Ovary (tissue), 9 donors: ENCODE data around the gene UBE2L5. TPM values are rescaled to one million over a fixed set of nuclear protein-coding genes. Genes with fewer than 3 reads are reported as not detected.

Source experiments
- DNase-seq, 5 donors: peaks; one replicate each; pipeline ENCODE4 v3.0.0-alpha.2; 2019 to 2020
- H3K27ac ChIP-seq, 2 donors: fragments of 200-600 bp; one replicate each; pipeline versions ENCODE4 v1.5.1 to v1.8.0; 2019 to 2022
- H3K27me3 ChIP-seq: fragments of 200-600 bp; one replicate; pipeline ENCODE4 v1.8.0; 2022
- H3K36me3 ChIP-seq: fragments of 200-600 bp; sonication (generic); one replicate; pipeline ENCODE4 v1.5.1; 2019
- H3K4me1 ChIP-seq: one replicate; pipeline ENCODE4 v1.8.1; 2013; ENCODE audit warnings: mild to moderate bottlenecking, moderate library complexity; ENCODE audit not compliant: insufficient read depth
- H3K4me3 ChIP-seq: fragments of 200-600 bp; sonication (generic); one replicate; pipeline ENCODE4 v1.5.1; 2017
- H3K9me3 ChIP-seq, 2 donors: fragments of 200-600 bp in 1 of 2; sonication (generic) in 1 of 2; one replicate each; pipeline versions ENCODE4 v1.5.1 to v1.8.1; 2013 to 2019; ENCODE audit warnings: mild to moderate bottlenecking in 1 of 2, moderate library complexity in 1 of 2
- EP300 ChIP-seq: sonication (generic); formaldehyde crosslinking; IDR thresholded peaks from one replicate; pipeline ENCODE4 v1.6.1; 2017; ENCODE audit warnings: antibody characterized with exemption
- POLR2A ChIP-seq: fragments of 450-650 bp; IDR thresholded peaks from one replicate; pipeline ENCODE4 v1.6.1; 2017; ENCODE audit warnings: antibody characterized with exemption, mild to moderate bottlenecking, moderate library complexity
- WGBS, 3 donors: extraction: QIAGEN DNeasy Blood & Tissue Kit in 1 of 3; methylation state at CpG; one replicate each; pipeline versions ENCODE4 v1.1.5 to v1.1.7; 2013 to 2017; 5-methylcytosine and 5-hydroxymethylcytosine counted together
- intact Hi-C, 4 donors: fragments of 100-400 bp; cut with DNase I; formaldehyde crosslinking; loops; one replicate each; pipeline versions ENCODE4 v1.11.0 to v1.15.1; 2022 to 2023
- polyA plus RNA-seq, 2 donors: library from polyadenylated mRNA; stranded (reverse); fragments of 200-250 nt in 1 of 2; fragments of 350-450 nt in 1 of 2; fragmentation: Illumina TruSeq in 1 of 2; extraction: RNeasy Lipid Tissue Mini Kit (QIAGEN cat#74804) in 1 of 2; gene quantifications; one replicate each; pipeline ENCODE4 v1.2.3, GENCODE V29; 2013 to 2014
- total RNA-seq, 7 donors: library from RNA; depleted of rRNA in 2 of 7; stranded (reverse); fragments of >200 nt in 2 of 7; fragmentation: NEBNext Ultra II Directional in 3 of 7; extraction: Animal tissue kit (Norgen Biotek cat#: 25700) in 3 of 7; gene quantifications; one replicate each; pipeline versions ENCODE4 v1.1.0 to v1.2.4, GENCODE V29; 2016 to 2023
- TF ChIP-seq, protein P1 (sequence below), 3 donors: fragments of 450-650 bp in 2 of 3; fragments of 200-600 bp in 1 of 3; IDR thresholded peaks; one replicate each; pipeline versions ENCODE4 v1.5.1 to v1.8.0; 2016 to 2022; ENCODE audit warnings: antibody characterized with exemption in 3 of 3, mild to moderate bottlenecking in 1 of 3
- donor health status: DM: no; HTN: no; CAD: no; lungs with moderate emphysema.
- donor health status: DM: no; HTN: no; CAD: no.
- donor health status: Bipolar disorder and iron deficiency.
- donor health status: DM: yes; HTN: yes; CAD: no.
- donor health status: DM: no; HTN: no; CAD: no.
- donor health status: DM: yes; HTN: yes; CAD: no.

UBE2L5 gene
- total and polyA plus RNA-seq, 9 donors = 0.11 to 0.48 (median 0.15) TPM; not detected in 6

DNA sequence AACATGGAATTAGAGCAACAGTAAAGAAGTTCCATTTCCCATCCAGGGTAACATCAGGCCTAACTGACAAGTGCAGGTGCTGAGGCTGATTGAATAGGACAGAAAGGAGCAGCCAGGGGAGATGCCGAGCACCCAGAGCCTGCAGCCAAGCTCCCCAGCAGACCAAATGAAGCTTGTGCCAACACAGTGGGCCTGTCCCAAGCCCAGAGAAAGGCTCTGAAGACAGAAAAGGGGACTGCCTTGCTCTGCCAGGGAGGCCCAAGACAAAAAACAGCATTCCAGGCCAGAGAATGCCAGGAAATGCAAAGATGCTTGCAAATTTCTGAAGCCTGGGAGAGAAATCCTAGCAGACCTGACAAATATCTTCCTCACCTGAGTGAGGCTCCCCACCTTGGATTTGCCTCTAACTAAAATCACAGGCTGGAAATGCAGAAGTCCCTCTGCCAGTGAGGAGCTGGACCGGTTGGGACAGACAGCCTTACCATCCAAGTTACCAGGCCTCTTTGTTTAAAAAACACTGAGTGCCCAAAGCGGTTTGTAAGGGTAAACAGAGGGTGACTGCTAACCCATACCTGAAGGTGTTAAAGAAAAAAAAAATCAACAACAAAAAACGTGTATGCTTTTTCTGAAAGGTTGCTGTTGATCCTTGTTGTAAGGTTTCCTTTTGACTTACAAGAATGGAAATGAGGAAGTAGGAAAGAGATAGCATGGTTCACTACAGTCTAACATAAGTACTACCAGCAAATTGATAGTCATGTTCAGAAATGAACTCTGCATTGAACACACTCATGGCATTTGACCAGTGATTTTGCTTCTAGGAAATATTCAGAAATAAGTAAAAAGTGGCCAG lies 55.3 kb downstream of the UBE2L5 start:
- H3K36me3 ChIP-seq = no peaks in the 10 kb centered on the region
- H3K4me1 ChIP-seq = no peaks in the 10 kb centered on the region
- no peaks in the 10 kb centered on the region for H3K27me3 ChIP-seq
- no peak overlapping the region for H3K4me3 ChIP-seq
- H3K27ac ChIP-seq = no peak overlapping the region
- 77 to 82% (median 79%) methylated on average over 4 of the region's 4 CpGs for WGBS, 3 donors
- TF ChIP-seq EP300 (no peak), POLR2A (no peak)
- TF ChIP-seq, protein P1, sequence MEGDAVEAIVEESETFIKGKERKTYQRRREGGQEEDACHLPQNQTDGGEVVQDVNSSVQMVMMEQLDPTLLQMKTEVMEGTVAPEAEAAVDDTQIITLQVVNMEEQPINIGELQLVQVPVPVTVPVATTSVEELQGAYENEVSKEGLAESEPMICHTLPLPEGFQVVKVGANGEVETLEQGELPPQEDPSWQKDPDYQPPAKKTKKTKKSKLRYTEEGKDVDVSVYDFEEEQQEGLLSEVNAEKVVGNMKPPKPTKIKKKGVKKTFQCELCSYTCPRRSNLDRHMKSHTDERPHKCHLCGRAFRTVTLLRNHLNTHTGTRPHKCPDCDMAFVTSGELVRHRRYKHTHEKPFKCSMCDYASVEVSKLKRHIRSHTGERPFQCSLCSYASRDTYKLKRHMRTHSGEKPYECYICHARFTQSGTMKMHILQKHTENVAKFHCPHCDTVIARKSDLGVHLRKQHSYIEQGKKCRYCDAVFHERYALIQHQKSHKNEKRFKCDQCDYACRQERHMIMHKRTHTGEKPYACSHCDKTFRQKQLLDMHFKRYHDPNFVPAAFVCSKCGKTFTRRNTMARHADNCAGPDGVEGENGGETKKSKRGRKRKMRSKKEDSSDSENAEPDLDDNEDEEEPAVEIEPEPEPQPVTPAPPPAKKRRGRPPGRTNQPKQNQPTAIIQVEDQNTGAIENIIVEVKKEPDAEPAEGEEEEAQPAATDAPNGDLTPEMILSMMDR (IDR thresholded peaks at IDR 0.05) = no peak
- intact Hi-C loops = loop anchor here in 1 of 4 donors (10.0 kb wide), 1 partner anchor 577 kb away; no protein-coding TSS in a partner anchor
- DNase-seq = no peak
- no peaks in the 10 kb centered on the region for H3K9me3 ChIP-seq

Other genes with a start within 250 kb of the UBE2L5 start
- 10 to 100 TPM; 10.1 to 23.2 (median 18.6) TPM for gene KATNAL1, start 114.9 kb upstream of the UBE2L5 start, total RNA-seq
- 10 to 100 TPM in 1 of 2 donors, 1 to 10 TPM in 1; 2.9 to 11.6 TPM for gene KATNAL1, start 114.9 kb upstream of the UBE2L5 start, polyA plus RNA-seq
- 100 to 1,000 TPM; 163 to 283 (median 240) TPM for gene HMGB1, start 43.4 kb downstream of the UBE2L5 start, total RNA-seq
- 100 to 1,000 TPM; 278 to 323 TPM for gene HMGB1, start 43.4 kb downstream of the UBE2L5 start, polyA plus RNA-seq
- 10 to 100 TPM; 19.4 to 26.8 (median 22.4) TPM for gene USPL1, start 195.4 kb downstream of the UBE2L5 start, total RNA-seq
- 10 to 100 TPM; 12.1 to 16.2 TPM for gene USPL1, start 195.4 kb downstream of the UBE2L5 start, polyA plus RNA-seq